HepG2 (cell line): ENCODE results near the gene EFS. TPM values are rescaled to one million over a fixed set of nuclear protein-coding genes. Genes with fewer than 3 reads are reported as not detected.

Source experiments
- ADNP ChIP-seq: sonication (generic); formaldehyde crosslinking; IDR thresholded peaks from 2 replicates; pipeline ENCODE4 v1.4.0; 2020; ENCODE audit warnings: missing genetic modification reagents
- BCL6 ChIP-seq: IDR thresholded peaks from 2 replicates; pipeline ENCODE4 v1.6.1; 2016; ENCODE audit warnings: missing genetic modification reagents, missing compliant biosample characterization
- CHCHD3 ChIP-seq: sonication (generic); formaldehyde crosslinking; IDR thresholded peaks from 2 replicates; pipeline ENCODE4 v1.8.0; 2022; ENCODE audit warnings: mild to moderate bottlenecking, missing genetic modification reagents, moderate library complexity
- FOXP1 ChIP-seq, 2 experiments: fragments of 450-650 bp in 1 of 2; IDR thresholded peaks; 2 replicates each; pipeline ENCODE4 v1.6.1; 2017 to 2018; ENCODE audit warnings: antibody characterized with exemption in 1 of 2
- GZF1 ChIP-seq: sonication (generic); formaldehyde crosslinking; IDR thresholded peaks from 2 replicates; pipeline ENCODE4 v1.5.1; 2020; ENCODE audit warnings: mild to moderate bottlenecking, missing genetic modification reagents
- KDM3A ChIP-seq: IDR thresholded peaks from 2 replicates; pipeline ENCODE4 v1.6.1; 2018; ENCODE audit warnings: low read depth, missing compliant biosample characterization
- MAFF ChIP-seq: IDR thresholded peaks from 2 replicates; pipeline ENCODE4 v1.6.1; 2011; ENCODE audit warnings: low read depth, low read length, improper control_type of control experiment
- MEIS2 ChIP-seq: sonication (generic); formaldehyde crosslinking; IDR thresholded peaks from 2 replicates; pipeline ENCODE4 v1.9.0; 2021; ENCODE audit warnings: mild to moderate bottlenecking, missing genetic modification reagents
- MXD4 ChIP-seq: IDR thresholded peaks from 2 replicates; pipeline ENCODE4 v1.6.1; 2016; ENCODE audit warnings: mild to moderate bottlenecking, missing biosample characterization, missing genetic modification reagents
- NFE2L2 ChIP-seq: fragments of 150-350 bp; IDR thresholded peaks from 2 replicates; pipeline ENCODE4 v1.6.1; 2014; ENCODE audit warnings: low read length
- SIN3A ChIP-seq: IDR thresholded peaks from 2 replicates; pipeline ENCODE4 v1.6.1; 2011; ENCODE audit warnings: low read depth, mild to moderate bottlenecking, control low read depth, low read length, borderline replicate concordance
- ZNF234 ChIP-seq: sonication (generic); formaldehyde crosslinking; conservative IDR thresholded peaks from 2 replicates; pipeline ENCODE4 v1.5.1; 2020; ENCODE audit warnings: mild to moderate bottlenecking, missing genetic modification reagents
- ZNF263 ChIP-seq: sonication (generic); formaldehyde crosslinking; IDR thresholded peaks from 2 replicates; pipeline ENCODE4 v1.4.0; 2020; ENCODE audit warnings: missing genetic modification reagents
- ZNF550 ChIP-seq: sonication (generic); formaldehyde crosslinking; IDR thresholded peaks from 2 replicates; pipeline ENCODE4 v1.4.0; 2020; ENCODE audit warnings: mild to moderate bottlenecking, missing genetic modification reagents, borderline replicate concordance
- ZNF841 ChIP-seq: sonication (generic); formaldehyde crosslinking; IDR thresholded peaks from 2 replicates; pipeline ENCODE4 v1.8.1; 2023; ENCODE audit warnings: missing genetic modification reagents, borderline replicate concordance
- polyA plus RNA-seq, 8 experiments: library from polyadenylated mRNA; depleted of rRNA in 3 of 8; stranded (reverse) in 7 of 8; unstranded in 1 of 8; fragments of >200 nt; fragmentation: Illumina TruSeq in 4 of 8; extraction: Trizol in 4 of 8; gene quantifications; 2 replicates each; pipeline versions ENCODE4 v1.2.1 to v1.2.3, GENCODE V29; 2011 to 2016; ENCODE audit warnings: low read depth in 4 of 8, missing spikeins in 1 of 8, mixed read lengths in 1 of 8; ENCODE audit not compliant: insufficient read depth in 1 of 8
- total RNA-seq, 5 experiments: library from RNA; depleted of rRNA; stranded (reverse); fragments of >200 nt; fragmentation: Illumina TruSeq; extraction: Trizol; gene quantifications; 2 replicates each; pipeline ENCODE4 v1.2.3, GENCODE V29; 2016; ENCODE audit warnings: low read depth in 1 of 5
- TF ChIP-seq, protein P1 (sequence below), 2 experiments: sonication (generic) in 1 of 2; formaldehyde crosslinking in 1 of 2; IDR thresholded peaks; 2 replicates each; pipeline versions ENCODE4 v1.4.0 to v1.6.1; 2016 to 2020; ENCODE audit warnings: borderline replicate concordance in 1 of 2, low read depth in 1 of 2, mild to moderate bottlenecking in 1 of 2, missing genetic modification reagents in 1 of 2
- TF ChIP-seq, protein P2 (sequence below): sonication (generic); formaldehyde crosslinking; conservative IDR thresholded peaks from 2 replicates; pipeline ENCODE4 v1.4.0; 2020; ENCODE audit warnings: missing genetic modification reagents
- TF ChIP-seq, protein P3 (sequence below): sonication (generic); formaldehyde crosslinking; IDR thresholded peaks from 2 replicates; pipeline ENCODE4 v1.9.0; 2021; ENCODE audit warnings: missing genetic modification reagents, borderline replicate concordance
- TF ChIP-seq, protein P4 (sequence below): IDR thresholded peaks from 2 replicates; pipeline ENCODE4 v1.6.1; 2012; ENCODE audit warnings: inconsistent platforms
- TF ChIP-seq, protein P5 (sequence below): sonication (generic); formaldehyde crosslinking; conservative IDR thresholded peaks from 2 replicates; pipeline ENCODE4 v1.4.0; 2020; ENCODE audit warnings: missing genetic modification reagents

EFS gene
- total and polyA plus RNA-seq, 2 of the 13 experiments (the other 11 are each of a cell fraction or from before 2014, with no cell fraction given), result not detected

DNA sequence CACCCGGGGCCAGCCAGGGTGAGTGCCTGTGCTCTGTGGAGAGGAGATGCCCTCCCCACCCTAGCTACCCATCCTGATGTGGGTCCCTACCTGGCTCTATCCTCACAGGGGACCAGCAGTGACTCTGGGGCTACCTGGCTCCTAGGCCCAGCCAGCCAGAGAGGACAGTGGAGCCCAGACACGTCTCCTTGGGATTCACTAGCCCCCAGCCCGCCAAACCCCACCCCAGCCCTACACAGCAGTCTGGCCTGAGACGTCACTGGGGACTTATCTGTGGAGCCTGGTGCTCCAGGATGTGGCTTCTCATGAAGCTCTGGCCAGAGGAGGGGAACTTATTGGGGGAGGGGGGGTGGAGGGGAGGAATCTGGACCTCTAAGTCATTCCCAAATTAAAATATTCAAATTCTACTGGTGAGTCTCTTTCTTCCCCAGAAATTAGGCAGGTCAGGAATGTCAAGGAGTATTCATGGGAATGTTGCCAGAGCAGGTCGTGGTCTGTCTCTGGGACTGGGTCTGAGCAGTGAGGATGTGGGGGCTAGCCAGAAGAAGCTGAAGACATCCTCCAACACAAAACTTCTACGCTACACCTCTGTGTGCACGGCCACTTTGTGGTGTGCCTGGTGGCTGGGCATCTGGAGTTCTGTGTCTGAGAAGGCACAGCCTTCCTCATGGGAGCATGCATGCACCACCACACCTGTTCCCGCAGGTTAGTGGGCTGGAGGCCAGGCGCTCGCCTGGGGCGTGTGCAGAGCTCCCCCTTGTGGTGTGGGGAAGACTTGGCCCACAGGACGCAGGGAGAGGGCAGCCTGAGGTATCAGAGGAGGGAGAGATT is 14.6 kb upstream of the EFS start (continued):
- TF ChIP-seq, protein P1, sequence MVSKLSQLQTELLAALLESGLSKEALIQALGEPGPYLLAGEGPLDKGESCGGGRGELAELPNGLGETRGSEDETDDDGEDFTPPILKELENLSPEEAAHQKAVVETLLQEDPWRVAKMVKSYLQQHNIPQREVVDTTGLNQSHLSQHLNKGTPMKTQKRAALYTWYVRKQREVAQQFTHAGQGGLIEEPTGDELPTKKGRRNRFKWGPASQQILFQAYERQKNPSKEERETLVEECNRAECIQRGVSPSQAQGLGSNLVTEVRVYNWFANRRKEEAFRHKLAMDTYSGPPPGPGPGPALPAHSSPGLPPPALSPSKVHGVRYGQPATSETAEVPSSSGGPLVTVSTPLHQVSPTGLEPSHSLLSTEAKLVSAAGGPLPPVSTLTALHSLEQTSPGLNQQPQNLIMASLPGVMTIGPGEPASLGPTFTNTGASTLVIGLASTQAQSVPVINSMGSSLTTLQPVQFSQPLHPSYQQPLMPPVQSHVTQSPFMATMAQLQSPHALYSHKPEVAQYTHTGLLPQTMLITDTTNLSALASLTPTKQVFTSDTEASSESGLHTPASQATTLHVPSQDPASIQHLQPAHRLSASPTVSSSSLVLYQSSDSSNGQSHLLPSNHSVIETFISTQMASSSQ (IDR thresholded peaks at IDR 0.05; ENCODE audit: low read depth), result no peak
- TF ChIP-seq, protein P1 (CRISPR knock-in tag; IDR thresholded peaks at IDR 0.05; ENCODE audit: borderline replicate concordance), result no peak
- TF ChIP-seq ZNF263 (CRISPR knock-in tag) (peak; percentile 19; the same call in 1 of the 2 replicates), CHCHD3 (peak; percentile 44; the same call in 1 of the 2 replicates), NFE2L2 (no peak), MAFF (no peak), MEIS2 (CRISPR knock-in tag) (peak; percentile 66), SIN3A (no peak), BCL6 (CRISPR knock-in tag) (no peak), ADNP (no peak), ZNF841 (CRISPR knock-in tag) (no peak), GZF1 (no peak), MXD4 (CRISPR knock-in tag) (no peak), FOXP1 (IDR thresholded peaks at IDR 0.05) (no peak), FOXP1 (CRISPR knock-in tag; IDR thresholded peaks at IDR 0.05) (no peak), KDM3A (CRISPR knock-in tag) (peak; percentile 89), ZNF234 (CRISPR knock-in tag) (no peak), ZNF550 (CRISPR knock-in tag) (0 out of 2 replicates have a peak, but pooled peaks have one; percentile 43)
- TF ChIP-seq, protein P2, sequence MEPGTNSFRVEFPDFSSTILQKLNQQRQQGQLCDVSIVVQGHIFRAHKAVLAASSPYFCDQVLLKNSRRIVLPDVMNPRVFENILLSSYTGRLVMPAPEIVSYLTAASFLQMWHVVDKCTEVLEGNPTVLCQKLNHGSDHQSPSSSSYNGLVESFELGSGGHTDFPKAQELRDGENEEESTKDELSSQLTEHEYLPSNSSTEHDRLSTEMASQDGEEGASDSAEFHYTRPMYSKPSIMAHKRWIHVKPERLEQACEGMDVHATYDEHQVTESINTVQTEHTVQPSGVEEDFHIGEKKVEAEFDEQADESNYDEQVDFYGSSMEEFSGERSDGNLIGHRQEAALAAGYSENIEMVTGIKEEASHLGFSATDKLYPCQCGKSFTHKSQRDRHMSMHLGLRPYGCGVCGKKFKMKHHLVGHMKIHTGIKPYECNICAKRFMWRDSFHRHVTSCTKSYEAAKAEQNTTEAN, result no peak
- TF ChIP-seq, protein P3, sequence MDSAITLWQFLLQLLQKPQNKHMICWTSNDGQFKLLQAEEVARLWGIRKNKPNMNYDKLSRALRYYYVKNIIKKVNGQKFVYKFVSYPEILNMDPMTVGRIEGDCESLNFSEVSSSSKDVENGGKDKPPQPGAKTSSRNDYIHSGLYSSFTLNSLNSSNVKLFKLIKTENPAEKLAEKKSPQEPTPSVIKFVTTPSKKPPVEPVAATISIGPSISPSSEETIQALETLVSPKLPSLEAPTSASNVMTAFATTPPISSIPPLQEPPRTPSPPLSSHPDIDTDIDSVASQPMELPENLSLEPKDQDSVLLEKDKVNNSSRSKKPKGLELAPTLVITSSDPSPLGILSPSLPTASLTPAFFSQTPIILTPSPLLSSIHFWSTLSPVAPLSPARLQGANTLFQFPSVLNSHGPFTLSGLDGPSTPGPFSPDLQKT (CRISPR knock-in tag), result no peak
- TF ChIP-seq, protein P4, sequence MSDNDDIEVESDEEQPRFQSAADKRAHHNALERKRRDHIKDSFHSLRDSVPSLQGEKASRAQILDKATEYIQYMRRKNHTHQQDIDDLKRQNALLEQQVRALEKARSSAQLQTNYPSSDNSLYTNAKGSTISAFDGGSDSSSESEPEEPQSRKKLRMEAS, result peak; percentile 56; the same call in 1 of the 2 replicates
- TF ChIP-seq, protein P5, sequence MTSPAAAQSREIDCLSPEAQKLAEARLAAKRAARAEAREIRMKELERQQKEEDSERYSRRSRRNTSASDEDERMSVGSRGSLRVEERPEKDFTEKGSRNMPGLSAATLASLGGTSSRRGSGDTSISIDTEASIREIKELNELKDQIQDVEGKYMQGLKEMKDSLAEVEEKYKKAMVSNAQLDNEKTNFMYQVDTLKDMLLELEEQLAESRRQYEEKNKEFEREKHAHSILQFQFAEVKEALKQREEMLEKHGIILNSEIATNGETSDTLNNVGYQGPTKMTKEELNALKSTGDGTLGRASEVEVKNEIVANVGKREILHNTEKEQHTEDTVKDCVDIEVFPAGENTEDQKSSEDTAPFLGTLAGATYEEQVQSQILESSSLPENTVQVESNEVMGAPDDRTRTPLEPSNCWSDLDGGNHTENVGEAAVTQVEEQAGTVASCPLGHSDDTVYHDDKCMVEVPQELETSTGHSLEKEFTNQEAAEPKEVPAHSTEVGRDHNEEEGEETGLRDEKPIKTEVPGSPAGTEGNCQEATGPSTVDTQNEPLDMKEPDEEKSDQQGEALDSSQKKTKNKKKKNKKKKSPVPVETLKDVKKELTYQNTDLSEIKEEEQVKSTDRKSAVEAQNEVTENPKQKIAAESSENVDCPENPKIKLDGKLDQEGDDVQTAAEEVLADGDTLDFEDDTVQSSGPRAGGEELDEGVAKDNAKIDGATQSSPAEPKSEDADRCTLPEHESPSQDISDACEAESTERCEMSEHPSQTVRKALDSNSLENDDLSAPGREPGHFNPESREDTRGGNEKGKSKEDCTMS (CRISPR knock-in tag), result no peak
